Measurements from ENCODE around the gene BEST1. TPM values are rescaled to one million over a fixed set of nuclear protein-coding genes. Genes with fewer than 3 reads are reported as not detected.
A peak's percentile ranks its signal among the peaks of the same experiment; 100 is the strongest.

Gene BEST1
- total and polyA plus RNA-seq, 2 of the 13 experiments (the other 11 are each of a cell fraction or from before 2014, with no cell fraction given): 0.09 to 0.65 TPM

DNA sequence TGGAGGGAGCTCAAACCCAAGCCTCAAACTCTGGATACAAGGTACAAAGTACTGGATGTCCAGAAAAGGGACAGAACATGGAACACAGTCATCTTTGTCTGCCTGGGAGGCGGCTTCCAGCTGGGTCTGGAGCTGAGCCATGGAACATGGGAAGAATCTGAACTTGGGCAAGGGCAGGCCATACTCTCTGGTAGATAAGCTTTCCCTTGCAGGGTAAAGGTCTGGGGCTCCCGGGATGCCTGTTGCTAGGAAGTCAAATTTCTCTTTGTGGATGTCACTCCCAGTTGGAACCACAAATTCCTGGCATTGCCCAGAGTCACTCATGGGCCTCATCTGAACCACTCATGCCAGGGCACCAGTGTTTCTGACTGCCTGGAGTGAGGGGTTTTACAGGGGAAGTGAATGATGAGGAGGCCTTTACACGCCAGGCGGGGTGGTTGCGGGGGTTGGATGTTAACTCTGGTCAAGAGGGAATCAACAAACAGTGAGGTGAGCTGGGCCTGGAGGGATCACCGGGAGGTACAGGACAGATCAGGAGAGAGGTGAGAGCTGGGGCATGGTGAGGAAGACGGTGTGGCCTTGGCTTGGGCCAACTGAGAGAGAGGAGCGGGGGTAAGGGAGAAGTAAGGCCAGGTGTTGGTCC lies 11.5 kb downstream of the BEST1 start (continued):
- TF ChIP-seq SALL1 (CRISPR knock-in tag; IDR thresholded peaks at IDR 0.05): peak; percentile 36; the same call in 1 of the 2 replicates
- TF ChIP-seq HDAC2 (CRISPR knock-in tag; IDR thresholded peaks at IDR 0.05): peak; percentile 38; the same call in 1 of the 2 replicates
- no peak for TF ChIP-seq SMAD9 (CRISPR knock-in tag; IDR thresholded peaks at IDR 0.05)
- TF ChIP-seq ZBTB25 (CRISPR knock-in tag; IDR thresholded peaks at IDR 0.05): no peak
- TF ChIP-seq ZNF678 (CRISPR knock-in tag; IDR thresholded peaks at IDR 0.05): no peak
- TF ChIP-seq KDM2A (CRISPR knock-in tag; IDR thresholded peaks at IDR 0.05; ENCODE audit: borderline replicate concordance, low read depth): no peak
- TF ChIP-seq NONO (IDR thresholded peaks at IDR 0.05): no peak
- TF ChIP-seq NONO (CRISPR knock-in tag; conservative IDR thresholded peaks at IDR 0.05): 0 out of 2 replicates have a peak, but pooled peaks have one; percentile 47
- TF ChIP-seq CEBPB (IDR thresholded peaks at IDR 0.05; ENCODE audit: borderline replicate concordance, low read depth, low read length): 0 out of 2 replicates have a peak, but pooled peaks have one; percentile 13
- TF ChIP-seq HES4 (CRISPR knock-in tag; IDR thresholded peaks at IDR 0.05; ENCODE audit: borderline replicate concordance): no peak
- no peak; the same call in 1 of the 2 replicates for TF ChIP-seq RXRB (CRISPR knock-in tag; IDR thresholded peaks at IDR 0.05; ENCODE audit: borderline replicate concordance)
- TF ChIP-seq ZNF354B (CRISPR knock-in tag; IDR thresholded peaks at IDR 0.05): 0 out of 2 replicates have a peak, but pooled peaks have one; percentile 37
- TF ChIP-seq EP300 (IDR thresholded peaks at IDR 0.05; ENCODE audit: low read depth in 2 of 2, low read length in 2 of 2): peak in 1 of 2 experiments; percentile 57; a peak in 1 of 4 replicates
- TF ChIP-seq EP300 (CRISPR knock-in tag; IDR thresholded peaks at IDR 0.05; ENCODE audit: borderline replicate concordance): no peak
- TF ChIP-seq, protein P1, sequence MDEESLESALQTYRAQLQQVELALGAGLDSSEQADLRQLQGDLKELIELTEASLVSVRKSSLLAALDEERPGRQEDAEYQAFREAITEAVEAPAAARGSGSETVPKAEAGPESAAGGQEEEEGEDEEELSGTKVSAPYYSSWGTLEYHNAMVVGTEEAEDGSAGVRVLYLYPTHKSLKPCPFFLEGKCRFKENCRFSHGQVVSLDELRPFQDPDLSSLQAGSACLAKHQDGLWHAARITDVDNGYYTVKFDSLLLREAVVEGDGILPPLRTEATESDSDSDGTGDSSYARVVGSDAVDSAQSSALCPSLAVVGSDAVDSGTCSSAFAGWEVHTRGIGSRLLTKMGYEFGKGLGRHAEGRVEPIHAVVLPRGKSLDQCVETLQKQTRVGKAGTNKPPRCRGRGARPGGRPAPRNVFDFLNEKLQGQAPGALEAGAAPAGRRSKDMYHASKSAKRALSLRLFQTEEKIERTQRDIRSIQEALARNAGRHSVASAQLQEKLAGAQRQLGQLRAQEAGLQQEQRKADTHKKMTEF (CRISPR knock-in tag; IDR thresholded peaks at IDR 0.05): no peak
- no peak for TF ChIP-seq MLLT10 (CRISPR knock-in tag; IDR thresholded peaks at IDR 0.05)
- no peak for TF ChIP-seq MTF1 (CRISPR knock-in tag; IDR thresholded peaks at IDR 0.05)
- peak; percentile 28; the same call in 1 of the 2 replicates for TF ChIP-seq BORCS8-MEF2B (CRISPR knock-in tag; IDR thresholded peaks at IDR 0.05)
- no peak for TF ChIP-seq NFKB2 (CRISPR knock-in tag; IDR thresholded peaks at IDR 0.05; ENCODE audit: borderline replicate concordance)
- TF ChIP-seq, protein P2, sequence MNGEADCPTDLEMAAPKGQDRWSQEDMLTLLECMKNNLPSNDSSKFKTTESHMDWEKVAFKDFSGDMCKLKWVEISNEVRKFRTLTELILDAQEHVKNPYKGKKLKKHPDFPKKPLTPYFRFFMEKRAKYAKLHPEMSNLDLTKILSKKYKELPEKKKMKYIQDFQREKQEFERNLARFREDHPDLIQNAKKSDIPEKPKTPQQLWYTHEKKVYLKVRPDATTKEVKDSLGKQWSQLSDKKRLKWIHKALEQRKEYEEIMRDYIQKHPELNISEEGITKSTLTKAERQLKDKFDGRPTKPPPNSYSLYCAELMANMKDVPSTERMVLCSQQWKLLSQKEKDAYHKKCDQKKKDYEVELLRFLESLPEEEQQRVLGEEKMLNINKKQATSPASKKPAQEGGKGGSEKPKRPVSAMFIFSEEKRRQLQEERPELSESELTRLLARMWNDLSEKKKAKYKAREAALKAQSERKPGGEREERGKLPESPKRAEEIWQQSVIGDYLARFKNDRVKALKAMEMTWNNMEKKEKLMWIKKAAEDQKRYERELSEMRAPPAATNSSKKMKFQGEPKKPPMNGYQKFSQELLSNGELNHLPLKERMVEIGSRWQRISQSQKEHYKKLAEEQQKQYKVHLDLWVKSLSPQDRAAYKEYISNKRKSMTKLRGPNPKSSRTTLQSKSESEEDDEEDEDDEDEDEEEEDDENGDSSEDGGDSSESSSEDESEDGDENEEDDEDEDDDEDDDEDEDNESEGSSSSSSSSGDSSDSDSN (CRISPR knock-in tag; IDR thresholded peaks at IDR 0.05): 0 out of 2 replicates have a peak, but pooled peaks have one; percentile 25
- no peak for TF ChIP-seq RBFOX2 (IDR thresholded peaks at IDR 0.05; ENCODE audit: low read depth, low read length)
- TF ChIP-seq IRF9 (CRISPR knock-in tag; IDR thresholded peaks at IDR 0.05; ENCODE audit: borderline replicate concordance): no peak
- TF ChIP-seq FOSL1 (CRISPR knock-in tag; IDR thresholded peaks at IDR 0.05; ENCODE audit: borderline replicate concordance): no peak
- no peak for TF ChIP-seq NR2F6 (IDR thresholded peaks at IDR 0.05)
- TF ChIP-seq NR2F6 (CRISPR knock-in tag; IDR thresholded peaks at IDR 0.05): no peak
